HG03280 (cell line): Measurements from ENCODE around the gene HIF1A.
"Not testable (repeated sequence)": the region's sequence is repeated elsewhere in the genome, so short reads cannot be mapped to it uniquely, and the experiment has no call there.

Experiments
- ATAC-seq: cut with Tn5 transposase; IDR thresholded peaks from one replicate; pipeline ENCODE4 v1.9.1; 2021; ENCODE audit warnings: mild to moderate bottlenecking, moderate library complexity; ENCODE audit not compliant: unreplicated experiment

Gene HIF1A

DNA sequence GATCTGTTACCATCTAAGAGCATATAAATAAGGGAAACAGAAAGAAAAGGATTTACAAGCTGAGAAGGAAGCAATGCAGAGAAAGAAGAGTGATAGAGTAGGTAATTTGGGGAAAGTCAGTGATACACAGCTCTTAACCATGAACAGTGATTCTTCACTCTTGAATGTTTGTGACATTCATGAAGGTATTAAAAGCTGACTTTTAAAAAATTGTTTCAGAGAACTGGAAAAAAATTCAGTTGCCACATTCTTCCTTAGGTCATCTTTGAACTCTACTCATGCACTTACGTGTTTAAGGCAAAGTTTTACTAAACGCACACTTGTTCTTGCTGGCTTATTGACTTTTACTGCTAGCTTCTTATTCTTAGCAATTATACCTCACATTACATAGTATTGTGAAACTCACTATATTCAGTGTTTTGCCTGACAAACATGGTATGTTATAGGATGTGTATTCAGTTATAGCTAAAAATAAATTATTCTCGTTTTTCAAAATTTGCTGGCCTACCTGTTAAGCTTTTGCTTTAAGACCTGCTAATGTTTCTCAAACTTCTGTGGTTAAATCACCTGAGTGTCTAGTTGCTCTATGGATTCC lies 10.9 kb downstream of the HIF1A start:
- no peak for ATAC-seq

DNA sequence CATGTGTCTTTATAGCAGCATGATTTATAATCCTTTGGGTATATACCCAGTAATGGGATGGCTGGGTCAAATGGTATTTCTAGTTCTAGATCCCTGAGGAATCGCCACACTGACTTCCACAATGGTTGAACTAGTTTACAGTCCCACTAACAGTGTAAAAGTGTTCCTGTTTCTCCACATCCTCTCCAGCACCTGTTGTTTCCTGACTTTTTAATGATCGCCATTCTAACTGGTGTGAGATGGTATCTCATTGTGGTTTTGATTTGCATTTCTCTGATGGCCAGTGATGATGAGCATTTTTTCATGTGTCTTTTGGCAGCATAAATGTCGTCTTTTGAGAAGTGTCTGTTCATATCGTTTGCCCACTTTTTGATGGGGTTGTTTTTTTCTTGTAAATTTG lies 12.5 kb downstream of the HIF1A start:
- not testable (repeated sequence) for ATAC-seq

- ATAC-seq, result not testable (repeated sequence)
Measured at GRCh38 chr14:61708693-61709092, 13.4 kb downstream of the HIF1A start.

GRCh38 chr14:61710853-61711817 lies 15.8 kb downstream of the HIF1A start:
- no peak for ATAC-seq

- no peak for ATAC-seq
Measured at GRCh38 chr14:61712137-61712536, 16.8 kb downstream of the HIF1A start.

DNA sequence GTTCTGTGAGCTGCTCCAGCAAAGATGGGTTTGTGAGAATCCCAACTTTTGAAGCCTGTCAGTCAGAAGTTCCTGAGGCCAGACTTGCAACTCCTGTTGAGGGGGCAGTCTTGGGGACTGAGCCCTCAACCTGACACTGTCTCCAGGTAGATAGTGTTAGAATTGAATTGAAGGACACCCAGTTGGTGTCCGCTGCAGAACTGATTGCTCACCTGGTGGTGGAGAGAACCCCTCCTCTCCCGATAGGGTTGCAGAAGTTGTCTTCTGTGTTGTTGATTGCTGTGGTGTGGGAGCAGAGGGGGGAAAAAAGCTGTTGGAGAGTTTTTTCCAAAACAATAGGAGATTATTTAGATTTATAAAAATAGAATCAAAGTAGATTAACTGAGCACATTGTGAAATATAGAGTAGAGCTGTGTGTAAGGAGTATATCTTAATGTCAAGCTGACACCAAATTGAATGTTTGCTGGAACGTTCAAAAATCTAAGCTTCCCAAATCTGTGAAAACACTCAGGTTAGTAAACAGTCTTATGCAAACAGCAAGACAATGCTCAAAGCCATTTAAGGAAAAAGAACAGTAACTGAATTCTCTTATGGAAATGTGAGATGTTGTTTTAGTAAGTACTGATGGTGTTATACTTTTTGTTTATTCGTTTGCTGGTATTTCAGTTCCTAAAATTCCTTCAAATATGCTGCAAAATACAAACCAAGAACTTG lies 18.6 kb downstream of the HIF1A start:
- ATAC-seq, result no peak

DNA sequence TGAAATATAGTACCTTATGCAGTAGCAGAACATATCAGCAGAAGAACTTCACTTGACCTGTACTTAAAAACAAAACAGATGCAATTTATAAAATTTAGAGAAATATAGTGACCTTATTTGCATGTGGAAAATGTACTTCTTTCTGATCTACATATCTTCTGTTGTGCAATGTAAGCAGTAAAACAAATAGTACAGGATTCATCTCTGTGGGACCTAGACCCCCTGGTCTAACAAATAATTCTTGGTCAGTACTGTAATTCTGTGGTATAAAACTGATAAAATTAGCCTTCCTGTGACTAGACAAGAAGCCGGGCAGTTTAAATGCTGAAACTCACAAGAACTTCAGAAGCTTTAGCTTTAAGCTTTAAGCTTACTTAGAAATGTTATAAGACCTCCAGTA lies 21.6 kb downstream of the HIF1A start:
- no peak for ATAC-seq

DNA sequence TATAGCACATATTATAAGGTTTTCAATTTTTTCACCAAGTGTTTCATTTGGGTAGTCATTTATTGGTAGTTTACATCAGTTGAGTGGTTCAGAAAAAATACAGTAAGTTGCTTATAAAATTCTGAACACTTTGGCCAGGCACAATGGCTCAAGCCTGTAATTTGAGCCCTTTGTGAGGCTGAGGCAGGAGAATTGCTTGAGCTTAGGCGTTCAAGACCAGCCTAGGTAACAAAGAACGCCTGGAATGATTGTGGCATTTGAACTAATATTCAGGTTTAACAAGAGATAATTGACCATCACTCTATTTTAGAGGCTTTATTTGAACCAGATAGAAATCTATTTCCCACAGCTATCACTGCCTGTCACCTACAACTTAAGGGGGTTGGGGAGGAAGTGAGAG lies 22.7 kb downstream of the HIF1A start:
- ATAC-seq, result no peak

- no peak for ATAC-seq
Measured at GRCh38 chr14:61719344-61720293, 24.3 kb downstream of the HIF1A start.

DNA sequence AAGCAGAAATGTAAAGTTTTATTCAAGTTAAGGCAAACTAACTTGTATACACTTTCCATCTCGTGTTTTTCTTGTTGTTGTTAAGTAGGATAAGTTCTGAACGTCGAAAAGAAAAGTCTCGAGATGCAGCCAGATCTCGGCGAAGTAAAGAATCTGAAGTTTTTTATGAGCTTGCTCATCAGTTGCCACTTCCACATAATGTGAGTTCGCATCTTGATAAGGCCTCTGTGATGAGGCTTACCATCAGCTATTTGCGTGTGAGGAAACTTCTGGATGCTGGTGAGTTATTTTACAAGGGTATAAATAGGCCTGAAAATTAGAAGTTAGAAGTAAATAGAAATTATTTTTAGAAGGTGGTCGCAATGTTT lies 25.0 kb downstream of the HIF1A start:
- ATAC-seq, result no peak

DNA sequence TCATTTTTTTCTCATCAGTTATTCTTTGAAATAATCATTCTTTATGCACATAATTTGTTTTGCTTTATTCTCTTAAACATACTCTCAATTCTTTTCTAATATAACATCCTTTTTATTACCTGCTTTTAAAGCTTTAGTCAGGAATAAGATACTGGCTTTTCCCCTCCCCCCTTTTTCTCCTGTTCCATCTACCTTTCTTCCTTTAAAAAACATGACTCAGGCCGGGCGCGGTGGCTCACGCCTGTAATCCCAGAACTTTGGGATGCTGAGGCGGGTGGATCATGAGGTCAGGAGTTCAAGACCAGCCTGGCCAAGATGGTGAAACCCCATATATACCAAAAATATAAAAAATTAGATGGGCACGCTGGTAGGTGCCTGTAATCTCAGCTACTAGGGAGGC lies 25.4 kb downstream of the HIF1A start:
- no peak for ATAC-seq

GRCh38 chr14:61724133-61724532 lies 28.8 kb downstream of the HIF1A start:
- no peak for ATAC-seq

- no peak for ATAC-seq
Measured at GRCh38 chr14:61726778-61727658, 31.7 kb downstream of the HIF1A start.

DNA sequence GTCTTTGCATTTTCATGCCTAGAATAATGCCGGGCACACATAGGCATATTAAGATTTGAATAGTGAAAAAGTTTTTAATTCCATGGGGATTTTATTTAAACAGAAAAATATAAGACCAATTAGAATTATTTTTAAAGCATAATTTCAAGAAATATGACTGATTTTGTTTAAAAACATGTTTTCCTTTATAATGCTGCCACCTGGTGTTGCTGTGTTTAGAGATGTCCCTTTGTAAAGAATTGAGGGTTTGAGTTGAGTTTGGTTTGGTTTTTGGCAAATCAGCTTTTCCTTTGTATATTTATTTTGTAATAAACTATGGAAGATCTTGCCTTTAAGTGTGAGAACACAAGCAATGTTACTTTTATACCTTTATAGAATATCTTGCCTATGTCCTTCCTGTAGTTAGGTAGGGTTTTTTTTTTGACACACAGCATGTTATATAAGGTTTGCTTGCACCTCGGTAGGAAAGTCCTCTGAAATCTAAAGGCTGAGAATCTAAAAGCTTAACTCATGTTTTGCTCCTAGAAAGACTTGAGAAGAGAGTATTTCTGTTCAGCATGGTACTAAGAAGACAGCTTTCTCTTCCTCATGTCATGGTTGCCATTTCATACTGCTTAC lies 35.6 kb downstream of the HIF1A start:
- no peak for ATAC-seq

- ATAC-seq, result no peak
Measured at GRCh38 chr14:61733972-61734371, 38.7 kb downstream of the HIF1A start.

- ATAC-seq, result no peak
Measured at GRCh38 chr14:61736751-61737150, 41.4 kb downstream of the HIF1A start.

DNA sequence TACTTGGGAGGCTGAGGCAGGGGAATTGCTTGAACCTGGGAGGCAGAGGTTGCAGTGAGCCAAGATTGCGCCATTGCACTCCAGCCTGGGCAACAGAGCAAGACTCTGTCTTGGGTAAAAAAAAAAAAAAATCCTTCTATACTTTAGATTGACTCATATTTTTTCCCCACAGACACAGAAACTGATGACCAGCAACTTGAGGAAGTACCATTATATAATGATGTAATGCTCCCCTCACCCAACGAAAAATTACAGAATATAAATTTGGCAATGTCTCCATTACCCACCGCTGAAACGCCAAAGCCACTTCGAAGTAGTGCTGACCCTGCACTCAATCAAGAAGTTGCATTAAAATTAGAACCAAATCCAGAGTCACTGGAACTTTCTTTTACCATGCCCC lies 42.6 kb downstream of the HIF1A start:
- no peak for ATAC-seq

DNA sequence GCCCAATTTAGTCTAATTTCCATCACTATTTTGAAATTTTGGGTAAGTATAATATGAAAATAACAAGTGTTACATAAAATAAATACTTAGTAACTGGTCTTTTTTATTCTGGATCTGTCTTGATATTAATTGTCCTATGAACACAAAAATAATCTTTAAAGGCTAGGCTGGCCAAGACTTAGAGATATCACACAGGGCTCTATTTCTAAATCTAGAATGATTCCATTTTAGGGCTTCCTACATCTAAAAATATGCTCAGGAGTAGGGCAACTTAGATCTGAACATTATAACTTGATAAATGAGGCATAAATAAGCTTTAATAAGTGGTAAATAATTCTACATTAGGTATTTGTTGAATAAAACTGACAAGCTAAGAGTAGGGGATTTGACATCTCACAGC lies 43.8 kb downstream of the HIF1A start:
- ATAC-seq, result no peak

- no peak for ATAC-seq
Measured at GRCh38 chr14:61742371-61742770, 47.1 kb downstream of the HIF1A start.
